Right cardiac atrium (tissue), 5 donors: Measurements from ENCODE around the gene TRIB2. TPM values are rescaled to one million over a fixed set of nuclear protein-coding genes. Genes with fewer than 3 reads are reported as not detected.

ENCODE experiments used
- ATAC-seq, 2 donors: fragments of 200-7000 bp; cut with Tn5 transposase; one replicate each; pipeline versions ENCODE4 v1.8.0 to v1.9.1; 2020; ENCODE audit warnings: moderate library complexity in 2 of 2, mild to moderate bottlenecking in 1 of 2
- DNase-seq, 3 donors: peaks; one replicate each; pipeline ENCODE4 v3.0.0-alpha.2; 2020
- H3K27ac ChIP-seq: one replicate; pipeline ENCODE4 v1.5.1; 2013; ENCODE audit warnings: mild to moderate bottlenecking, low read length, control low read depth, moderate library complexity
- H3K27me3 ChIP-seq: one replicate; pipeline ENCODE4 v1.6.1; 2013; ENCODE audit not compliant: control insufficient read depth, insufficient read depth
- H3K4me1 ChIP-seq: one replicate; pipeline ENCODE4 v1.6.1; 2013; ENCODE audit warnings: low read length; ENCODE audit not compliant: control insufficient read depth, insufficient read depth
- H3K4me3 ChIP-seq: one replicate; pipeline ENCODE4 v1.5.1; 2013; ENCODE audit warnings: low read length, control low read depth
- H3K9me3 ChIP-seq: one replicate; pipeline ENCODE4 v1.6.1; 2013; ENCODE audit warnings: low read length; ENCODE audit not compliant: control insufficient read depth
- WGBS: extraction: QIAGEN DNeasy Blood & Tissue Kit; methylation state at CpG from one replicate; pipeline ENCODE4 v1.1.7; 2013; 5-methylcytosine and 5-hydroxymethylcytosine counted together
- intact Hi-C, 4 donors: fragments of 100-400 bp; cut with DNase I; formaldehyde crosslinking; loops; one replicate each; pipeline versions ENCODE4 v1.11.0 to v1.14.0; 2022 to 2023
- polyA plus RNA-seq: library from polyadenylated mRNA; stranded (reverse); fragments of 200-250 nt; gene quantifications from one replicate; pipeline ENCODE4 v1.2.3, GENCODE V29; 2013
- total RNA-seq, 4 donors: library from RNA; stranded (reverse); fragmentation: NEBNext Ultra II Directional; extraction: Animal tissue kit (Norgen Biotek cat#: 25700); gene quantifications; one replicate each; pipeline ENCODE4 v1.2.1, GENCODE V29; 2021
- donor health status: healthy with polysubstance abuse.
- donor health status: DM: no; HTN: yes; CAD: no.
- donor health status: DM: no; HTN: no; CAD: no.
- donor health status: DM: no; HTN: yes; CAD: no; lungs with severe emphysema.
- donor health status: DM: yes; HTN: yes; CAD: no.

The TRIB2 gene
- total and polyA plus RNA-seq, 5 donors, result 24.7 to 32.2 (median 27.0) TPM

GRCh38 chr2:12730265-12730664 is 13.5 kb downstream of the TRIB2 start:
- H3K27me3 ChIP-seq, result no peaks in the 10 kb centered on the region
- H3K4me3 ChIP-seq, result no peak overlapping the region
- DNase-seq (no peak), ATAC-seq (no peak)
- H3K4me1 ChIP-seq, result peaks cover 51% of the 10 kb centered on the region
- H3K9me3 ChIP-seq, result no peaks in the 10 kb centered on the region
- 88% methylated on average over 5 of the region's 5 CpGs for WGBS
- intact Hi-C loops, result loop anchor here in 1 of 4 donors (10.0 kb wide), 1 partner anchor 85 kb away; no protein-coding TSS in a partner anchor
- H3K27ac ChIP-seq, result no peak overlapping the region

- WGBS, result 81% methylated on average over 16 of the region's 16 CpGs
- Histone ChIP-seq H3K9me3 (no peaks in the 10 kb centered on the region), H3K27me3 (no peaks in the 10 kb centered on the region), H3K4me3 (no peak overlapping the region), H3K4me1 (peaks cover 48% of the 10 kb centered on the region), H3K27ac (peak overlapping the region; percentile 63)
- peak in 1 of 2 donors; percentile 4 for ATAC-seq
- peak in 1 of 3 donors; percentile 56 for DNase-seq
- intact Hi-C loops, result loop anchor here in 1 of 4 donors (10.0 kb wide), 1 partner anchor 83 kb away; no protein-coding TSS in a partner anchor
Observed at GRCh38 chr2:12731701-12732280, 15.1 kb downstream of the TRIB2 start.

- intact Hi-C loops, result loop anchor here in 1 of 4 donors (10.0 kb wide), 1 partner anchor 82 kb away; no protein-coding TSS in a partner anchor
- no peaks in the 10 kb centered on the region for H3K9me3 ChIP-seq
- ATAC-seq (peak; percentile 88 to 93), DNase-seq (peak; percentile 77 to 86 (median 84))
- peaks cover 44% of the 10 kb centered on the region for H3K4me1 ChIP-seq
- H3K27me3 ChIP-seq, result no peaks in the 10 kb centered on the region
- H3K27ac ChIP-seq, result peak overlapping the region; percentile 63
- WGBS, result 25% methylated on average over 10 of the region's 10 CpGs
- no peak overlapping the region for H3K4me3 ChIP-seq
Observed at GRCh38 chr2:12732651-12733050, 15.9 kb downstream of the TRIB2 start.

GRCh38 chr2:12733846-12734245 is 17.1 kb downstream of the TRIB2 start:
- Histone ChIP-seq H3K4me3 (no peak overlapping the region), H3K4me1 (peaks cover 40% of the 10 kb centered on the region), H3K27me3 (no peaks in the 10 kb centered on the region), H3K27ac (peak overlapping the region; percentile 62), H3K9me3 (no peaks in the 10 kb centered on the region)
- intact Hi-C loops, result loop anchor here in 1 of 4 donors (10.0 kb wide), 1 partner anchor 81 kb away; no protein-coding TSS in a partner anchor
- DNase-seq (peak; percentile 46 to 78 (median 69)), ATAC-seq (peak; percentile 40 to 45)
- 47% methylated on average over 7 of the region's 7 CpGs for WGBS

- Histone ChIP-seq H3K9me3 (no peaks in the 10 kb centered on the region), H3K27me3 (no peaks in the 10 kb centered on the region), H3K4me1 (peaks cover 40% of the 10 kb centered on the region), H3K4me3 (no peak overlapping the region), H3K27ac (peak overlapping the region; percentile 82)
- intact Hi-C loops, result loop anchor here in 1 of 4 donors (10.0 kb wide), 1 partner anchor 80 kb away; no protein-coding TSS in a partner anchor
- DNase-seq (peak in 2 of 3 donors; percentile 67 to 68), ATAC-seq (peak; percentile 10 to 47)
- WGBS, result 62% methylated on average over 12 of the region's 12 CpGs
Observed at GRCh38 chr2:12734914-12735654, 18.3 kb downstream of the TRIB2 start.

GRCh38 chr2:12737297-12737696 is 20.6 kb downstream of the TRIB2 start:
- DNase-seq, result peak in 1 of 3 donors; percentile 25
- no peaks in the 10 kb centered on the region for H3K27me3 ChIP-seq
- H3K4me1 ChIP-seq, result peaks cover 28% of the 10 kb centered on the region
- ATAC-seq, result peak in 1 of 2 donors; percentile 8
- intact Hi-C loops, result loop anchor here in 1 of 4 donors (10.0 kb wide), 1 partner anchor 78 kb away; no protein-coding TSS in a partner anchor
- H3K27ac ChIP-seq, result peak overlapping the region; percentile 48
- H3K9me3 ChIP-seq, result no peaks in the 10 kb centered on the region
- WGBS, result 70% methylated on average over 9 of the region's 9 CpGs
- H3K4me3 ChIP-seq, result no peak overlapping the region

GRCh38 chr2:12737738-12738485 is 21.2 kb downstream of the TRIB2 start:
- 82% methylated on average over 11 of the region's 11 CpGs for WGBS
- DNase-seq (no peak), ATAC-seq (no peak)
- Histone ChIP-seq H3K4me3 (no peak overlapping the region), H3K4me1 (peaks cover 27% of the 10 kb centered on the region), H3K27ac (peak overlapping the region; percentile 30), H3K9me3 (no peaks in the 10 kb centered on the region), H3K27me3 (no peaks in the 10 kb centered on the region)
- intact Hi-C loops, result loop anchor here in 1 of 4 donors (10.0 kb wide), 1 partner anchor 77 kb away; no protein-coding TSS in a partner anchor

GRCh38 chr2:12739721-12740254 is 23.1 kb downstream of the TRIB2 start:
- peaks cover 14% of the 10 kb centered on the region for H3K4me1 ChIP-seq
- no peak overlapping the region for H3K4me3 ChIP-seq
- 95% methylated on average over 9 of the region's 9 CpGs for WGBS
- peak overlapping the region; percentile 10 for H3K27ac ChIP-seq
- DNase-seq (no peak), ATAC-seq (no peak)
- H3K9me3 ChIP-seq, result no peaks in the 10 kb centered on the region
- H3K27me3 ChIP-seq, result no peaks in the 10 kb centered on the region
- intact Hi-C loops, result loop anchor here in 1 of 4 donors (10.0 kb wide), 1 partner anchor 75 kb away; no protein-coding TSS in a partner anchor

- intact Hi-C loops, result no loop called here
Observed at GRCh38 chr2:12741380-12741779, 24.6 kb downstream of the TRIB2 start.

GRCh38 chr2:12742891-12743290 is 26.2 kb downstream of the TRIB2 start:
- Histone ChIP-seq H3K9me3 (no peaks in the 10 kb centered on the region), H3K4me1 (peaks cover 3% of the 10 kb centered on the region), H3K27me3 (no peaks in the 10 kb centered on the region), H3K27ac (no peak overlapping the region), H3K4me3 (no peak overlapping the region)
- DNase-seq (no peak), ATAC-seq (no peak)
- intact Hi-C loops, result no loop called here
- WGBS, result 92% methylated on average over 3 of the region's 3 CpGs

More at GRCh38 chr2:12741380-12741779, 24.6 kb downstream of the TRIB2 start:
- Histone ChIP-seq H3K9me3 (no peaks in the 10 kb centered on the region), H3K27me3 (no peaks in the 10 kb centered on the region), H3K4me1 (peaks cover 3% of the 10 kb centered on the region), H3K27ac (no peak overlapping the region), H3K4me3 (no peak overlapping the region)
- 40% methylated on average over 3 of the region's 3 CpGs for WGBS
- ATAC-seq (no peak), DNase-seq (no peak)
